Esophagus muscularis mucosa (tissue), 4 donors: ENCODE data around the gene RMDN2.

Experiments used
- EP300 ChIP-seq: sonication (generic); formaldehyde crosslinking; IDR thresholded peaks from one replicate; pipeline ENCODE4 v1.6.1; 2017; ENCODE audit warnings: antibody characterized with exemption
- POLR2A ChIP-seq: fragments of 450-650 bp; IDR thresholded peaks from one replicate; pipeline ENCODE4 v1.6.1; 2017; ENCODE audit warnings: antibody characterized with exemption, moderate library complexity, mild to moderate bottlenecking, low read depth
- POLR2AphosphoS5 ChIP-seq, 2 donors: sonication (generic); formaldehyde crosslinking; IDR thresholded peaks; one replicate each; pipeline ENCODE4 v1.6.1; 2017; ENCODE audit warnings: antibody characterized with exemption in 2 of 2
- TF ChIP-seq, protein P1 (sequence below), 3 experiments: fragments of 200-600 bp in 2 of 3; fragments of 450-650 bp in 1 of 3; sonication (generic) in 2 of 3; IDR thresholded peaks; one replicate each; pipeline ENCODE4 v1.5.1; 2017 to 2019; ENCODE audit warnings: antibody characterized with exemption in 3 of 3, mild to moderate bottlenecking in 2 of 3, moderate library complexity in 1 of 3

DNA sequence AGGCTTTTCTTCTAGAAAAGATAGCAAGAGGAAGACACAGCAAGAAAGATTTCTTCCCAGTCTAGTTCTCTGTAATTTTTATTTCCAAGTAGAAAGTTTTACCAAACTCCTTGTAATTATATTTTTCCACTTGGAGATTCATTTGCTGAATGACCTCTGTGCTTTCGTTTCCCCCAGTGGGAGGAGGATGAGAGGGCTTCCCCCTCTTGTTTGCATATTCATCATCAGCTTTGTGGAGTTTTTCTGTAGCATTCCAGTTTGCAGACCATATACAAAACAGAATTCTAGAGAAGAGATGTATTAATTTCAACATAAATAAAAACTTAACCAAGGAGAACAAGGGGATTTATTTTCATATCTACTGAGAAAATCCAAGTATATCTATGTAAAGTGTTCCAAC lies 51.3 kb downstream of the RMDN2 start:
- TF ChIP-seq, protein P1, sequence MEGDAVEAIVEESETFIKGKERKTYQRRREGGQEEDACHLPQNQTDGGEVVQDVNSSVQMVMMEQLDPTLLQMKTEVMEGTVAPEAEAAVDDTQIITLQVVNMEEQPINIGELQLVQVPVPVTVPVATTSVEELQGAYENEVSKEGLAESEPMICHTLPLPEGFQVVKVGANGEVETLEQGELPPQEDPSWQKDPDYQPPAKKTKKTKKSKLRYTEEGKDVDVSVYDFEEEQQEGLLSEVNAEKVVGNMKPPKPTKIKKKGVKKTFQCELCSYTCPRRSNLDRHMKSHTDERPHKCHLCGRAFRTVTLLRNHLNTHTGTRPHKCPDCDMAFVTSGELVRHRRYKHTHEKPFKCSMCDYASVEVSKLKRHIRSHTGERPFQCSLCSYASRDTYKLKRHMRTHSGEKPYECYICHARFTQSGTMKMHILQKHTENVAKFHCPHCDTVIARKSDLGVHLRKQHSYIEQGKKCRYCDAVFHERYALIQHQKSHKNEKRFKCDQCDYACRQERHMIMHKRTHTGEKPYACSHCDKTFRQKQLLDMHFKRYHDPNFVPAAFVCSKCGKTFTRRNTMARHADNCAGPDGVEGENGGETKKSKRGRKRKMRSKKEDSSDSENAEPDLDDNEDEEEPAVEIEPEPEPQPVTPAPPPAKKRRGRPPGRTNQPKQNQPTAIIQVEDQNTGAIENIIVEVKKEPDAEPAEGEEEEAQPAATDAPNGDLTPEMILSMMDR (IDR thresholded peaks at IDR 0.05), result no peak
- TF ChIP-seq POLR2AphosphoS5 (IDR thresholded peaks at IDR 0.05) (no peak), POLR2A (no peak), EP300 (no peak)
